Endothelial cell of umbilical vein (primary cell): Measurements from ENCODE around the gene SEC14L6. TPM values are rescaled to one million over a fixed set of nuclear protein-coding genes. Genes with fewer than 3 reads are reported as not detected.

Experiments used
- BruUV-seq: library from RNA; stranded (reverse); fragments of 400-500 nt; replicated peaks from 2 replicates; lab custom pipeline; 2021; lab: Mats Ljungman, UMichigan
- CTCF ChIA-PET: fragments of 300-600, 350-600 bp; sonication (Branson Sonifier 250); formaldehyde crosslinking; loops from one replicate; lab custom pipeline; 2021; ENCODE audit warnings: antibody characterized with exemption, inconsistent platforms; lab: Charles Lee
- POLR2A ChIA-PET: fragments of 300-600, 350-600 bp; sonication (Branson Sonifier 250); formaldehyde crosslinking; loops from one replicate; lab custom pipeline; 2021; ENCODE audit warnings: antibody characterized with exemption, inconsistent platforms; lab: Charles Lee
- DNase-seq: peaks from one replicate; pipeline ENCODE4 v3.0.0-alpha.2; 2011; ENCODE audit warnings: low read depth, low spot score
- FAIRE-seq: peaks from 2 replicates; lab custom pipeline; 2011; peaks lifted over from hg19 to GRCh38; lab: Jason Lieb, UNC
- H2AFZ ChIP-seq: 2 replicates; pipeline ENCODE4 v1.6.0; 2012; ENCODE audit warnings: low read depth, low read length, control low read depth, inconsistent platforms
- H3K27ac ChIP-seq: 2 replicates; pipeline ENCODE4 v1.5.1; 2011; ENCODE audit warnings: low read depth, mild to moderate bottlenecking, control low read depth, low read length, moderate library complexity; ENCODE audit not compliant: insufficient read depth
- H3K27me3 ChIP-seq, 2 experiments: 2 replicates each; pipeline versions ENCODE4 v1.6.0 to v1.6.1; 2011; ENCODE audit warnings: low read length in 2 of 2, mixed read lengths in 1 of 2; ENCODE audit not compliant: control insufficient read depth in 2 of 2, insufficient read depth in 2 of 2
- H3K36me3 ChIP-seq, 2 experiments: 2 replicates in 1 of 2; 3 replicates in 1 of 2; pipeline ENCODE4 v1.5.1; 2011; ENCODE audit warnings: low read length in 2 of 2, mild to moderate bottlenecking in 1 of 2, moderate library complexity in 1 of 2; ENCODE audit not compliant: control insufficient read depth in 2 of 2, insufficient read depth in 2 of 2; ENCODE audit errors: extremely low read depth in 1 of 2
- H3K4me1 ChIP-seq: 3 replicates; pipeline ENCODE4 v1.5.1; 2011; ENCODE audit warnings: mild to moderate bottlenecking, low read length; ENCODE audit not compliant: control insufficient read depth, insufficient read depth; ENCODE audit errors: extremely low read depth
- H3K4me2 ChIP-seq: 2 replicates; pipeline ENCODE4 v1.6.1; 2011; ENCODE audit warnings: low read length, control low read depth, mixed read lengths; ENCODE audit not compliant: insufficient read depth
- H3K4me3 ChIP-seq, 3 experiments: fragments of 200-600 bp in 1 of 3; sonication (generic), shearing (Covaris generic) in 1 of 3; replicated peaks in 1 of 3; 2 replicates each; pipeline ENCODE4 v1.5.1; 2011 to 2016; ENCODE audit warnings: control low read depth in 3 of 3, low read length in 3 of 3, mild to moderate bottlenecking in 2 of 3, inconsistent platforms in 1 of 3, low read depth in 1 of 3, moderate library complexity in 1 of 3; ENCODE audit not compliant: insufficient read depth in 1 of 3
- H3K79me2 ChIP-seq: 2 replicates; pipeline ENCODE4 v1.6.0; 2012; ENCODE audit warnings: low read length, inconsistent platforms; ENCODE audit not compliant: control insufficient read depth, insufficient read depth
- H3K9ac ChIP-seq: replicated peaks from 2 replicates; pipeline ENCODE3; 2011; ENCODE audit warnings: low read length, control low read depth; ENCODE audit not compliant: insufficient read depth; ENCODE audit errors: extremely low read depth
- H3K9me1 ChIP-seq: replicated peaks from 3 replicates; pipeline ENCODE4 v1.6.0; 2011; ENCODE audit warnings: mild to moderate bottlenecking, low read length; ENCODE audit not compliant: control insufficient read depth, insufficient read depth; ENCODE audit errors: extremely low read depth
- H3K9me3 ChIP-seq: replicated peaks from 2 replicates; pipeline ENCODE4 v1.5.1; 2012; ENCODE audit warnings: low read length, inconsistent platforms; ENCODE audit not compliant: control insufficient read depth, insufficient read depth
- H4K20me1 ChIP-seq: replicated peaks from 2 replicates; pipeline ENCODE3; 2011; ENCODE audit warnings: mild to moderate bottlenecking, low read length; ENCODE audit not compliant: control insufficient read depth, insufficient read depth; ENCODE audit errors: extremely low read depth
- CTCF ChIP-seq, 2 donors: IDR thresholded peaks; 1 replicate in 1 of 2; 2 replicates in 1 of 2; pipeline ENCODE4 v1.5.1; 2011; ENCODE audit warnings: low read length in 2 of 2, mild to moderate bottlenecking in 2 of 2, moderate library complexity in 2 of 2, control low read depth in 1 of 2, inconsistent platforms in 1 of 2, low read depth in 1 of 2; ENCODE audit not compliant: insufficient read depth in 1 of 2; ENCODE audit errors: extremely low read depth in 1 of 2
- EZH2 ChIP-seq: IDR thresholded peaks from 2 replicates; pipeline ENCODE4 v1.6.1; 2012; ENCODE audit warnings: borderline replicate concordance, low read depth, mild to moderate bottlenecking, moderate library complexity, low read length, inconsistent platforms; ENCODE audit not compliant: severe bottlenecking
- FOS ChIP-seq: IDR thresholded peaks from 2 replicates; pipeline ENCODE4 v1.6.1; 2011; ENCODE audit warnings: mild to moderate bottlenecking, low read length, moderate library complexity, borderline replicate concordance; ENCODE audit not compliant: insufficient read depth
- GATA2 ChIP-seq: IDR thresholded peaks from 2 replicates; pipeline ENCODE4 v1.7.0; 2011; ENCODE audit warnings: low read depth, mild to moderate bottlenecking, moderate library complexity, mixed read lengths, low read length; ENCODE audit not compliant: insufficient read length, insufficient read depth
- JUN ChIP-seq: IDR thresholded peaks from 2 replicates; pipeline ENCODE4 v1.6.1; 2011; ENCODE audit warnings: borderline replicate concordance, low read depth; ENCODE audit not compliant: insufficient read length, insufficient read depth
- MAX ChIP-seq: IDR thresholded peaks from 2 replicates; pipeline ENCODE4 v1.6.1; 2011; ENCODE audit not compliant: insufficient read depth, insufficient read length
- MYC ChIP-seq: IDR thresholded peaks from one replicate; pipeline ENCODE4 v1.6.1; 2011; ENCODE audit warnings: mild to moderate bottlenecking, low read depth, low read length
- POLR2A ChIP-seq: IDR thresholded peaks from 2 replicates; pipeline ENCODE4 v1.6.1; 2012; ENCODE audit warnings: low read depth, mild to moderate bottlenecking, control low read depth, low read length
- POLR2AphosphoS5 ChIP-seq: IDR thresholded peaks from 2 replicates; pipeline ENCODE4 v1.6.1; 2012; ENCODE audit warnings: low read depth, mild to moderate bottlenecking, control low read depth, low read length, moderate library complexity; ENCODE audit not compliant: insufficient read depth
- dilution Hi-C: fragments of 300-500 bp; cut with MboI; formaldehyde crosslinking; loops from one replicate; pipeline ENCODE4 v1.15.0; 2019; ENCODE audit warnings: low sequenced_read_pairs; ENCODE audit not compliant: extremely low pct_ligation_motif_present
- intact Hi-C: fragments of 100-400 bp; cut with micrococcal nuclease; formaldehyde crosslinking; loops from one replicate; pipeline ENCODE4 v1.10.0; 2022
- polyA plus RNA-seq, 4 experiments: library from polyadenylated mRNA; depleted of rRNA in 3 of 4; stranded (reverse) in 3 of 4; unstranded in 1 of 4; fragments of >200 nt; gene quantifications; 2 replicates each; pipeline versions ENCODE4 v1.2.1 to v1.2.3, GENCODE V29; 2011 to 2012; ENCODE audit warnings: missing spikeins in 1 of 4
- total RNA-seq: library from RNA; stranded (reverse); gene quantifications from 2 replicates; pipeline ENCODE4 v1.2.3, GENCODE V29; 2021

SEC14L6 gene
- total and polyA plus RNA-seq, 2 donors (not counting 3 experiments of a cell fraction or from before 2014, with no cell fraction given), result 0.04 to 0.15 TPM

- Histone ChIP-seq H3K9ac (no peak overlapping the region), H3K9me1 (no peaks in the 10 kb centered on the region), H3K4me2 (no peak overlapping the region), H3K9me3 (no peaks in the 10 kb centered on the region), H3K27ac (no peak overlapping the region), H3K79me2 (no peaks in the 10 kb centered on the region), H3K27me3 (peaks cover 14 to 15% of the 10 kb centered on the region in 2 experiments), H2AFZ (no peak overlapping the region), H3K36me3 (no peaks in the 10 kb centered on the region), H3K4me1 (no peaks in the 10 kb centered on the region), H4K20me1 (no peaks in the 10 kb centered on the region), H3K4me3 (no peak overlapping the region)
- ChIA-PET POLR2A (no interaction called here), CTCF (no interaction called here)
- intact Hi-C loops (no loop called here), dilution Hi-C loops (no loop called here)
- FAIRE-seq (no peak), DNase-seq (no peak)
- BruUV-seq, result no TSS peak
- TF ChIP-seq POLR2AphosphoS5 (no peak), MYC (no peak), CTCF (IDR thresholded peaks at IDR 0.05; ENCODE audit: extremely low read depth in 1 of 2, insufficient read depth in 1 of 2, low read depth in 1 of 2, low read length in 2 of 2) (no peak), MAX (no peak), EZH2 (no peak), JUN (no peak), GATA2 (no peak), POLR2A (no peak), FOS (no peak)
These were observed 7.2 kb downstream of the SEC14L6 start for GRCh38 chr22:30539368-30539767.
